HEK293T (cell line): Measurements from ENCODE around the gene TTC7B.

Experiments
- ELF4 ChIP-seq: fragments of 450-650 bp; IDR thresholded peaks from 2 replicates; pipeline ENCODE4 v1.6.1; 2017; ENCODE audit warnings: antibody characterized with exemption
- LEF1 ChIP-seq: fragments of 450-650 bp; IDR thresholded peaks from 2 replicates; pipeline ENCODE4 v1.6.1; 2017; ENCODE audit warnings: mild to moderate bottlenecking, borderline replicate concordance
- NFRKB ChIP-seq: fragments of 450-650 bp; IDR thresholded peaks from 2 replicates; pipeline ENCODE4 v1.6.1; 2016; ENCODE audit warnings: mild to moderate bottlenecking, moderate library complexity
- SP1 ChIP-seq: fragments of 450-650 bp; IDR thresholded peaks from 2 replicates; pipeline ENCODE4 v1.6.1; 2017
- SUZ12 ChIP-seq: fragments of 450-650 bp; IDR thresholded peaks from 2 replicates; pipeline ENCODE4 v1.6.1; 2016; ENCODE audit warnings: mild to moderate bottlenecking
- TARDBP ChIP-seq: fragments of 450-650 bp; IDR thresholded peaks from 2 replicates; pipeline ENCODE4 v1.6.1; 2016

GRCh38 chr14:90743826-90744225 is 72.4 kb downstream of the TTC7B start:
- TF ChIP-seq SP1 (no peak), TARDBP (no peak), NFRKB (no peak), SUZ12 (no peak), LEF1 (no peak), ELF4 (no peak)
